Prostate gland (tissue), 2 donors: ENCODE results near the gene NDST4. TPM values are rescaled to one million over a fixed set of nuclear protein-coding genes. Genes with fewer than 3 reads are reported as not detected.

Experiments
- DNase-seq: peaks from one replicate; pipeline ENCODE4 v3.0.0-alpha.2; 2019; ENCODE audit warnings: low spot score
- H3K27ac ChIP-seq, 2 donors: fragments of 200-600 bp; sonication (generic); 2 replicates each; pipeline ENCODE4 v1.5.1; 2017 to 2019
- H3K27me3 ChIP-seq: fragments of 200-600 bp; sonication (generic); replicated peaks from 2 replicates; pipeline ENCODE4 v1.5.1; 2019; ENCODE audit not compliant: insufficient read depth
- H3K36me3 ChIP-seq, 2 donors: fragments of 200-600 bp; sonication (generic); 1 replicate in 1 of 2; 2 replicates in 1 of 2; pipeline versions ENCODE4 v1.5.1 to v1.8.1; 2017 to 2019
- H3K4me1 ChIP-seq: fragments of 200-600 bp; sonication (generic); replicated peaks from 2 replicates; pipeline ENCODE4 v1.5.1; 2019
- H3K4me3 ChIP-seq, 2 donors: fragments of 200-600 bp; sonication (generic); 2 replicates each; pipeline ENCODE4 v1.5.1; 2017 to 2019
- H3K9me3 ChIP-seq: fragments of 200-600 bp; sonication (generic); 2 replicates; pipeline ENCODE4 v1.5.1; 2017
- CTCF ChIP-seq, 4 experiments: fragments of 200-600 bp in 2 of 4; fragments of 450-650 bp in 2 of 4; sonication (generic) in 2 of 4; IDR thresholded peaks; 1 replicate in 3 of 4; 2 replicates in 1 of 4; pipeline ENCODE4 v1.5.1; 2016 to 2019; ENCODE audit warnings: antibody characterized with exemption in 4 of 4, mild to moderate bottlenecking in 2 of 4, moderate library complexity in 2 of 4
- POLR2A ChIP-seq: fragments of 450-650 bp; IDR thresholded peaks from one replicate; pipeline ENCODE4 v1.6.1; 2016; ENCODE audit warnings: antibody characterized with exemption, mild to moderate bottlenecking
- POLR2AphosphoS5 ChIP-seq: sonication (generic); formaldehyde crosslinking; IDR thresholded peaks from one replicate; pipeline ENCODE4 v1.6.1; 2017; ENCODE audit warnings: antibody characterized with exemption
- WGBS: methylation state at CpG from one replicate; pipeline ENCODE4 v1.1.5; 2018; 5-methylcytosine and 5-hydroxymethylcytosine counted together
- intact Hi-C: fragments of 100-400 bp; cut with DNase I; formaldehyde crosslinking; loops from one replicate; pipeline ENCODE4 v1.14.2; 2022
- total RNA-seq, 2 donors: library from RNA; depleted of rRNA; stranded (reverse); fragments of >200 nt; gene quantifications; one replicate each; pipeline ENCODE4 v1.1.0, GENCODE V29; 2016

NDST4 gene
- total RNA-seq, 2 donors from 2014 or later: 0.14 to 1.8 TPM

GRCh38 chr4:114807357-114807756 lies 306.1 kb downstream of the NDST4 start:
- H3K9me3 ChIP-seq: no peaks in the 10 kb centered on the region
- no peak overlapping the region for H3K4me3 ChIP-seq
- H3K27ac ChIP-seq: no peak overlapping the region
- DNase-seq: no peak
- intact Hi-C loops: no loop called here
- no peaks in the 10 kb centered on the region for H3K4me1 ChIP-seq
- H3K36me3 ChIP-seq: no peaks in the 10 kb centered on the region
- no peaks in the 10 kb centered on the region for H3K27me3 ChIP-seq
- 95% methylated on average over 8 of the region's 8 CpGs for WGBS
- no peak for TF ChIP-seq CTCF (IDR thresholded peaks at IDR 0.05)
- no peak for TF ChIP-seq POLR2A
- TF ChIP-seq POLR2AphosphoS5: no peak

- no peak for DNase-seq
- no peaks in the 10 kb centered on the region for H3K9me3 ChIP-seq
- TF ChIP-seq POLR2AphosphoS5 (no peak), CTCF (IDR thresholded peaks at IDR 0.05) (no peak), POLR2A (no peak)
- no peaks in the 10 kb centered on the region for H3K27me3 ChIP-seq
- 83% methylated on average over 5 of the region's 5 CpGs for WGBS
- no peaks in the 10 kb centered on the region for H3K4me1 ChIP-seq
- H3K4me3 ChIP-seq: no peak overlapping the region
- H3K36me3 ChIP-seq: no peaks in the 10 kb centered on the region
- no peak overlapping the region for H3K27ac ChIP-seq
- intact Hi-C loops: no loop called here
Measured at GRCh38 chr4:114791976-114792375, 321.4 kb downstream of the NDST4 start.

DNA sequence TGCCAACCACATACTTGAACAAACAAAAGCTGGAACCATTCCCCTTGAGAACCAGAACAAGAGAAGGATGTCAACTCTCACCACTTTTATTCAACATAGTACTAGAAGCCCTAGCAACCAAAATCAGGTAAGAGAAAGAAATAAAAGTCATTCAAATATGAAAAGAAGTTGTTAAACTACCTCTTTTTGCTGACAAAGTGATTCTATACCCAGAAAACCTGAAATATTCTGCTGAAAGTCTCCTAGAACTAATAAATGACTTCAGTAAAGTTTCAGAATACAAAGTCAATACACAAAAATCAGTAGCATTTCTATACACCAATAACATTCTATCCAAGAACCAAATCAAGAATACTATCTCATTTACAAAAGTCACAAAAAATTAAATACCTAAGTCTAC lies 327.9 kb downstream of the NDST4 start:
- no peaks in the 10 kb centered on the region for H3K4me1 ChIP-seq
- no peak for TF ChIP-seq POLR2A
- TF ChIP-seq CTCF (IDR thresholded peaks at IDR 0.05): no peak
- TF ChIP-seq POLR2AphosphoS5: no peak
- intact Hi-C loops: no loop called here
- H3K27me3 ChIP-seq: no peaks in the 10 kb centered on the region
- no peak overlapping the region for H3K27ac ChIP-seq
- DNase-seq: no peak
- H3K4me3 ChIP-seq: no peak overlapping the region
- H3K9me3 ChIP-seq: no peaks in the 10 kb centered on the region
- no peaks in the 10 kb centered on the region for H3K36me3 ChIP-seq

- Histone ChIP-seq H3K27me3 (no peaks in the 10 kb centered on the region), H3K27ac (no peak overlapping the region), H3K4me1 (no peaks in the 10 kb centered on the region), H3K4me3 (no peak overlapping the region), H3K36me3 (no peaks in the 10 kb centered on the region), H3K9me3 (no peaks in the 10 kb centered on the region)
- intact Hi-C loops: no loop called here
- no peak for TF ChIP-seq CTCF (IDR thresholded peaks at IDR 0.05)
- no peak for TF ChIP-seq POLR2AphosphoS5
- TF ChIP-seq POLR2A: no peak
- DNase-seq: no peak
- 37% methylated on average over 3 of the region's 3 CpGs for WGBS
Measured at GRCh38 chr4:114783215-114783595, 330.2 kb downstream of the NDST4 start.

GRCh38 chr4:114782415-114783214 lies 330.8 kb downstream of the NDST4 start:
- Histone ChIP-seq H3K9me3 (no peaks in the 10 kb centered on the region), H3K4me1 (no peaks in the 10 kb centered on the region), H3K36me3 (no peaks in the 10 kb centered on the region), H3K27me3 (no peaks in the 10 kb centered on the region), H3K4me3 (no peak overlapping the region), H3K27ac (no peak overlapping the region)
- intact Hi-C loops: no loop called here
- DNase-seq: no peak
- WGBS: 58% methylated on average over 6 of the region's 6 CpGs
- TF ChIP-seq POLR2A (no peak), CTCF (IDR thresholded peaks at IDR 0.05) (no peak), POLR2AphosphoS5 (no peak)
